ENCODE data around the gene BIRC5.

The BIRC5 gene

DNA sequence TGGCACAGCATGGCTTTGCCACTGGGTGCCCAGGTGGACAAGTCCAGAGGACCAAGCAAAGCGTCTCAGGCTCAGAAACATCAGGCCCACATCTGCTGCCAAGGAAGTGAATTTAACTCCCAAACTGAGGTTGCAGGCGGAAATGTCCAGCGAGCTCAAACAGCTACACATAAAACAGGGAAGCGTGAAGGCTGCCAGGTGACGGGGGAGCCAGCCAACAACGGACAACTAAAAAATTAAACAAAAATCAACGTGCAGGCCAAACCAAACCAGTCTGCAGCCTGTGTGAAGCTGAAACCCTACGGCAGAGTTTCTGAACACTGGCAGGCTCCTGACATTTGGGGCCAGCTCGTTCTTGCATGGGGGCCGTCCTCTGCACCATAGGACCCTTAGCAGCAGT lies 29.7 kb upstream of the BIRC5 start:
- no peak for DNase-seq

DNA sequence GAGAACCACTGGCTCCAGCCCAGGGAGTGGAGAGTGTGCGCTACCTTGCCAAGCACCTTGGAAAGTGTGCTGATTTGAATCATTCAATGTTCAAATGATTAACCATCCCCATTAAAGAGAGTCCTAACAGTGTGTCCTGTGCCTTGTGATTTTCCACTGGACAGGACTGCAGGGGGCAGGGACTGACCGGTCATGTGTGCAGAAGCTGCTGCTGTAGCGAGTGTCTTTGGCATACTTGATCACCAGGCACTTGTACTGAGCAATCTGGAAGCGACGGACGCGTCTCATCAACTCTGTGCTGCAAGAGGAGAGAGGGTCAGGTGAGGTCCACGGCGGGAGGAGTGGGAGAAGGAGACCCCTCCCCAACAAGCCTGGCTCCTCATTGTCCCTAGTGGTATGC lies 29.2 kb upstream of the BIRC5 start:
- DNase-seq, result no peak

DNA sequence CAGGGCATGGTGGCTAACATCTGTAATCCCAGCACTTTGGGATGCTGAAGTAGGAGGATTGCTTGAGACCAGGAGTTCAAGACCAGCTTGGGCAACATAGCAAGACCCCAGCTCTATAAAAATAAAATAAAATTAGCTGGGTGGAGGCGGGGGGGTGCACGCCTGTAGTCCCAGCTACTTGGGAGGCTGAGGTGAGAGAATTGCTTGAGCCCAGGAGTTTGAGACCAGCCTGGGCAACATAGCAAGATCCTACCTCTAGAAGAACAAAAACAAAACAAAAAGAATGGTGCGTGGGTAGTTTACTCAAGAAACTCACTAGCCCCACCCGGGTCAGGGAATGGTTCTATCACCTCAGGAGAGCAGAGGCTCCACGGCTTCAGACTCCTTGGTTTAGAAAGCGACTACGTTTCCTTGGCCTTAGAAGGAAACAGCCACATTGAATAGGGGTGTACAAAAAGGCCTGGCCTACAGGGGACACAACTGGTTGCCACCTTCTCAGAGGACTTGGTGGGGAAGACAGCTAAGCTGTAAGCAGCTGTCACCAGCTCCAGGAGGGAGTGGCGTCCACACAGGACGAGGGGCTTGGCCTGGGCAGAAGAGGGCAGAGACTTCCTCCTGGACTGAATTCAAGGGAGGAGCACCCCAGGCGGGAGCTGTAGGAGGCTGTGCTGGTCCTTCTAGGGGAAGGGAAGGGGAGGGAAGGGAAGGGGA lies 27.9 kb upstream of the BIRC5 start:
- no peak for DNase-seq

DNA sequence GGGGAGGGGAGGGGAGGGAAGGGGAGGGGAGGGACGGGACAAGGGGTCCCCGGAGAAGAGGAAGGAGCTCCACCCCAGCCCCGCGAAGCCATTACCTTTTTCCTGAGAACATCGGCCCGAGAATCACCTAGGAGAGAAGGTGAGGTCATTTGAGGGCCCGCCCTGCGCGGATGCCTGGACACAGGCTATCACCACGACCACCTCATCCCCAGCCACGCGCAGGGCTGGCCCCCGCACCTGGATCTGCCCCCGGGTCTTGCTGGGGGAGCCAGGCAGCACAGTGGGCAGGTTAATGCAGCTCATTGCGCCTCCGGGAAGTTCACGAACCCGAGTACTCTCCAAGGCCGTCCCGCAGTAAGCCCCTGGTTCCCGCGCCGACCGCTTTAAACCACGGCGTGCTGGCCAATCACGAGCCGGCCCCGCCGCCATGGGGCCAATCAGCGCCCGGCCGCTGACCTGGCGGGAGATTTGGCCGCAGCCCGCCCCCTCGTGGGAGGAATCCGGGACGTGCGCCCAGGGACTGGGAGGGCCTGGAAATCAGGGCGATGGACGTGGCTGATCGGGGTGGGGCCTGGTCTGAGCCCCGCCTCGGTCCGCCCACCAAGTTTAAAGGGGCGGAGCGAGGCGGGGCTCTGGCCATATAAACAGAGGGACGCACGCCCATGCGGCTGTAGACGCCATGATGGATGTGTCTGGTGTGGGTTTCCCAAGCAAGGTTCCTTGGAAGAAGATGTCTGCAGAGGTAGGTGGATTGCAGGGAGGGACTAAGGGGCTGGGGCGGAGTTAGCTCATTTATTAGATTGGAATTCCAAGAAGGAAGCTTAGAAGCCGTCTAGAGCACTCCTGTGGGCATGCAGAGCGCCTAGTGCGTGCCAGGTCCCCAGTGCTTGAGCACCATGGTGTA lies 27.1 kb upstream of the BIRC5 start, which contains the start of the genes AFMID and TK1:
TSS of gene AFMID (plus strand) at position 671 of the 904 bp plus-strand sequence. CDS start at position 680, 9 bp downstream.
TSS of gene TK1 (minus strand) at position 361 of the 904 bp plus-strand sequence. CDS start at position 303, 58 bp downstream.
- peak; percentile 70 for DNase-seq

DNA sequence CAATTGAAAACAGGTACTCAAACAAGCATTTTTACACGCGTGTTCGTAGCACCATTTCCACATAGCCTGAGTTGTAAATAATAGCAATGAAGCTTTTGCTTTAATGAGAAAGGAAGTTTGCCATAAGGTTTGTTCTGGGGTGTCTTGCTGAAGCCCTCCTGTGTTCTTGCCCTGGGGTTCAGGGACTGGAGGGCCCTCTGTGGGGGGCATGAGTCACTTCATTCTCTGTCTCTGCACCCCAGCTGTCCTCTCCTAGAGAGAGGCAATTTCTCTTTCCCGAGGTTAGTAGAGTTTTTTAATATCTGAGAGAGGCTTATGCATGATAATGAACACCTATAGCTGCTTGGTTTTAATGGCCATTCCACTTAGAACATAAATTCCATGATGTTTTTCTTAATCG lies 17.3 kb upstream of the BIRC5 start:
- DNase-seq, result no peak

DNA sequence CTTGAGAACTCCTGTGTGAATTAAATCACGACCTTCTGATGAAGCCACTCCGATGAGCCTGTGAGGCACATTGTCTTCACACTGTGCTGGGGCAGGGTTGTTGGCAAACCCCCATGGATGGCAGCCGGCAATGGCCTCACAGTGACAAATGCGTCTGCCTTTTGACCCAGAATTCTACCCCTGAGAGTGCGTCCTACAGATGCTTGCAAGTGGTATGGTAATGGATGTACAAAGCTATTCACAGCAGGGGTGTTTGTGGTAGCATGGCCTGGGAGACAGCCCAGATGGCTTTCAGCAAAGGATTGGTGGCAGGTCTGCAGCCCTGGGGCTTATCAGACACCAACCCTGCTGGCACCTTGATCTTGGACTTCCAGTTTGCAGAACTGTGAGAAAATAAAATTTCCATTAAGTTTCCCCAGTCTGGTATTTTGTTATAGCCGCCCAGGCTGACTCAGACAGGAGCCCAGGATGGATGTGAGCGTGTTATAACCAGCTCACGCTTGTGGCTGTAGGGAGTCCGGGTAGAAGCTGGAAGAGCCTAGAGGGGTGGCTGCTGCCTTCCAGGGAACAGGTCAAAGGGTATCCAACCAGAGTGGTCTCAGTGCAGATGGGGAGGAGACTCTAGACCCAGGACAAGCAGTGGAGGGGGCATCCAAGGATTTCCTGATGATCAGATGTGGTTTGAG lies 16.8 kb upstream of the BIRC5 start:
- DNase-seq, result no peak

DNA sequence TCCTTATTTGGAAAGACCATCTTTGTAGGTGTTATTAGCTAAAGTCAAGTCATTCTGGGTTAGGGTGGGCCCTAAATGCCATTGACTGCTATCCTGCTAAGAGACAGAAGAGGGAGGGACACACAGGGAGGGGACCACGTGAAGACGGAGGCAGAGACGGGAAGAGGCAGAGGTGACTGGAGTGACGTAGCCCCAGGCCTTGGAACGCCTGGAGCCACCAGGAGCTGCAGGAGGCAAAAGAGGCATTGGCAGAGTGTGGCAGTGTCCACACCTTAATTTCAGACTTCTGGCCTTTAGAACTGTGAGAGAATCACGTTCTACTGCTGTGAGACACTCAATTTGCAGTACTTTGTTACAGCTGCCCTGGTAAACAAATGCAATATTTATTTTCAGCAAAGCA lies 13.6 kb upstream of the BIRC5 start:
- no peak for DNase-seq

DNA sequence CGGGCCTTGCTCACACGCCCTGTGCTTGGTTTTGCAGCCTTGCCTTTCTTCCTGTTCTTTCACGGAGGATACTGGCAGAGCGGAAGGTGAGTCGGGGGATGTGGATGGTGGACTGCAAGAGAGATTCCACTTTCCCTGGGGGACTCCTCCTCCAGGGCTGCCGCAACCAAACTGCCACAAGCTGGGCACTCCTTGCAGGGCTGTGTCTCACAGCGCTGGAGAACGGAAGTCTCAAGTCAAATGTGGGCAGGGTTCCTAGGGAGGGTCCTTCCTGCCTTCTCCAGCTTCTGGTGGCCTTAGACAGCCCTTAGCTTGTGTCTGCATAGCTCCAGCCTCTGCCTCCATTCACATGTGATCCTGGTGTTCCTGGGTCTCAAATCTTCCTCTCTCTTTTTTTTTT lies 11.4 kb upstream of the BIRC5 start:
- DNase-seq, result no peak

DNA sequence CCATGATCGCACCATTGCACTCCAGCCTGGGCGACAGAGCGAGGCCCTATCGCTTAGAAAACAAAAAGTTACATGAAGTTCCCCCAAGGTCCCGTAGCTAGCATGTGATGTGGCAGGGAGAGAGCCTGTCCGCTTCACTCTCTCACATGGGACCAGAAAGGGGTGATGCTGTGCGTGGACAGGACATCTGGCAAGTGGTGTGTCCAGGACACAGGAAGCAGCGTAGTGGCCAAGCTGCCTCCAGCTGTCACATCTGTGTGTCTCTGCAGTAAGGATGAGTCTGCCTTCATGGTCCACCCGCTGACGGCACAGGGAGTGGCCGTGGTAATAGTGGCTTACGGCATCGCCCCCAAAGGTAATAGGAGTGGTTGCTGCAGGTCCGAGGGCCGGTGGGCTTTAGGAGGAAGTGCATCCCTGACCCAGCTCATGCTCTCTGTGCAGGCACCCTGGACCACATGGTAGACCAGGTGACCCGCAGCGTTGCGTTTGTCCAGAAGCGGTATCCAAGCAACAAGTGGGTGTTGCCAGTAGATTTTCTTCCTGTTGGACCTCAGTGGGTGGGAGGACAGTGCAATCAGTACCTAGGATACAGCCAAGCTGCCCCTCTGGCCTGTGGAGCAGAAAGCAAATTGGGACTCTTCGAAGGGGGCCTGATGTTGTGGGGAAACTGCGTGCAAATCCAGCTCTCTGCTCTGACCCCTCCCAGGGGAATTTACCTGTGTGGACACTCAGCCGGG lies 9.5 kb upstream of the BIRC5 start:
- DNase-seq, result no peak

DNA sequence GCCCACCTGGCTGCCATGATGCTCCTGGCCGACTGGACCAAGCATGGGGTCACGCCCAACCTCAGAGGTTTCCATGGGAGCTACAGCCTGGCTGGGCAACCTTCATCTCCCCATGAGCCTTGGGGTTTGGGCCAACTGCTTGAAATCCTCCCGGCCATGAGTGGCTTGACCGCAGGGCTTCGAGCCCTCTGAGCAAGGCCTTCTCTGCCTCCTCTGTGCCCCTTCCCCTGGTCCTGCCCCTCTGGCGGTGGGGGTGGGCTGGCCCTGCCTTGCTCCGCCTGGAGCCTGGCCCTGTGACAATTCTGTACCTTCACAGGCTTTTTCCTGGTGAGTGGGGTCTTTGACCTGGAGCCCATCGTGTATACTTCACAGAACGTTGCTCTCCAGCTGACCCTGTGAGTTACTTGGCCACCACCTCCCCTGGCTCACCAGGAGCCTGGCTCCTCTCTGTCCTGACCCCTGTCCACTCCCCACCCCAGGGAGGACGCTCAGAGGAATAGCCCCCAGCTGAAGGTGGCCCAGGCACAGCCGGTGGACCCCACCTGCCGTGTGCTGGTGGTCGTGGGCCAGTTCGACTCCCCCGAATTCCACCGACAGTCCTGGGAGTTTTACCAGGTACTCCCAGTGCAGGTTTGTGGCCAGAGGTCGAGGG lies 8.8 kb upstream of the BIRC5 start:
- DNase-seq, result no peak

DNA sequence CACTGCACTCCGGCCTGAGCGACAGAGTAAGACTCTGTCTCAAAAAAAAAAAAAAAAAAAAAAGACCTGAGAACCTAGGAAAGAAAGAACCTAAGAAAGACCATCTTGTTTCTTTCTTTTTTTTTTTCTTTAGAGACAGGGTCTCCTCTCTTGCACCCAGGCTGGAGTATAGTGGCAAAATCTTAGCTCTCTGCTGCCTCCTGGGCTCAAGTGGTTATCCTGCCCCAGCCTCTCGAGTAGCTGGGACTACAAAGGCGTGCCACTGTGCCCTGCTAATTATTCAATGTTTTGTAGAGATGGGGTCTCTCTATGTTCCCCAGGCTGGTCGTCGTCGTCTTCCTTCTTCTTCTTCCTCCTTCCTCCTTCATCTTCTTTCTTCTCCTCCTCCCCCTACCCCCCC lies 7.8 kb upstream of the BIRC5 start:
- no peak for DNase-seq

DNA sequence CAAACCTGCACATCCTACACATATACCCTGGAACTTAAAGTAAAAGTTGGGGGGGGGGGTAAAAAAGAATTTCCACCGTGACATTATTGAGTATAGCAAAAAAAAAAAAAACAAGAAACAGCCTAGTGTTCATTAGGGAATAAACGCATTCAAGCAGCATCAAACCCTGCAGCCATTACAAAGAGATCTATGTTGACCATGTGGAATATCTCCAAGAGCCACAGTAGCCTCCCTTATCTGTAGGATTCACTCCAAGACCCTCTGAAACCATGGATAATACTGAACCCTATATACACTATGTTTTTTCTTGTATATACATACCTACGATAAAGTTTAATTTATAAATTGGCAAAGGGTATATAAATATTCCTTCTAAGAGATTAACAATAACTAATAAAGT lies 5.6 kb upstream of the BIRC5 start:
- no peak for DNase-seq

DNA sequence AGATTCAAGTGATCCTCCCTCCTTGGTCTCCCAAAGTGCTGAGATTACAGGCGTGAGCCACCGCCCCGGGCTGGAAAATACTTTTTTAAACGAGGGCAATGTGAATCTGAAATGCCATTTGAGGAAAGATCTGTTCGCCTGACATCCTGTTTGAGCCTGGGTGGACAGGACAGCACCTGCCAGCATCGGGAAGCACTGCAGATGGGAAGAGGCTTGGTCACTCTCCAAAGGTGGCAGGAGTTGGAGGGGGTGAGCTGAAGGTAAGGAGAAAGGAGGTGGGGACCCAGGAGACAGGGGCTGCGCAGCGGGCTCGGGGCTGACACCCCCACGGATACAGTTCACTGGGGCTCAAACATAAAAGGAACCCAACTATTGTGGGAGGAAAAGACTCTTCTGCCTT lies 3.9 kb upstream of the BIRC5 start:
- no peak for DNase-seq

DNA sequence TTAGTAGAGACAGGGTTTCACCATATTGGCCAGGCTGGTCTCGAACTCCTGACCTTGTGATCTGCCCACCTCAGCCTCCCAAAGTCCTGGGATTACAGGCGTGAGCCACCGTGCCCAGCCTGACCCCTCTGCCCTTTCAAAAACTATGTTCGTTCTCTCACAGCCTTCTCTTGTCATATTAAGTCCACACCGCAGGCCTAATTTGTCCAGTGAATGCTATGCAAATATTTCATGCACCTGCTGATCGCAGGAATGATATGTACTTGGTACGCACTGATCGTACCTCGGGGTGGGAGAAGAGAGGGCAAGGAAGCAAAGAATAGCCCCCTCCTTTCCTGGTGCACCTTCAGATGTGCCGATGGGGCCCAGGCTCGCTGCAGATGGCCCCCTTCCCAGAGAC lies 3.0 kb upstream of the BIRC5 start:
- DNase-seq, result no peak

DNA sequence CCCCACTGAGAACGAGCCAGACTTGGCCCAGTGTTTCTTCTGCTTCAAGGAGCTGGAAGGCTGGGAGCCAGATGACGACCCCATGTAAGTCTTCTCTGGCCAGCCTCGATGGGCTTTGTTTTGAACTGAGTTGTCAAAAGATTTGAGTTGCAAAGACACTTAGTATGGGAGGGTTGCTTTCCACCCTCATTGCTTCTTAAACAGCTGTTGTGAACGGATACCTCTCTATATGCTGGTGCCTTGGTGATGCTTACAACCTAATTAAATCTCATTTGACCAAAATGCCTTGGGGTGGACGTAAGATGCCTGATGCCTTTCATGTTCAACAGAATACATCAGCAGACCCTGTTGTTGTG lies 631 bp downstream of the BIRC5 start:
- DNase-seq, result no peak

DNA sequence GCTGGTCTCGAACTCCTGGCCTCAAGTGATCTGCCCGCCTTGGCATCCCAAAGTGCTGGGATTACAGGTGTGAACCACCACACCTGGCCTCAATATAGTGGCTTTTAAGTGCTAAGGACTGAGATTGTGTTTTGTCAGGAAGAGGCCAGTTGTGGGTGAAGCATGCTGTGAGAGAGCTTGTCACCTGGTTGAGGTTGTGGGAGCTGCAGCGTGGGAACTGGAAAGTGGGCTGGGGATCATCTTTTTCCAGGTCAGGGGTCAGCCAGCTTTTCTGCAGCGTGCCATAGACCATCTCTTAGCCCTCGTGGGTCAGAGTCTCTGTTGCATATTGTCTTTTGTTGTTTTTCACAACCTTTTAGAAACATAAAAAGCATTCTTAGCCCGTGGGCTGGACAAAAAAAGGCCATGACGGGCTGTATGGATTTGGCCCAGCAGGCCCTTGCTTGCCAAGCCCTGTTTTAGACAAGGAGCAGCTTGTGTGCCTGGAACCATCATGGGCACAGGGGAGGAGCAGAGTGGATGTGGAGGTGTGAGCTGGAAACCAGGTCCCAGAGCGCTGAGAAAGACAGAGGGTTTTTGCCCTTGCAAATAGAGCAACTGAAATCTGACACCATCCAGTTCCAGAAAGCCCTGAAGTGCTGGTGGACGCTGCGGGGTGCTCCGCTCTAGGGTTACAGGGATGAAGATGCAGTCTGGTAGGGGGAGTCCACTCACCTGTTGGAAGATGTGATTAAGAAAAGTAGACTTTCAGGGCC lies 5.5 kb downstream of the BIRC5 start:
- DNase-seq, result no peak

DNA sequence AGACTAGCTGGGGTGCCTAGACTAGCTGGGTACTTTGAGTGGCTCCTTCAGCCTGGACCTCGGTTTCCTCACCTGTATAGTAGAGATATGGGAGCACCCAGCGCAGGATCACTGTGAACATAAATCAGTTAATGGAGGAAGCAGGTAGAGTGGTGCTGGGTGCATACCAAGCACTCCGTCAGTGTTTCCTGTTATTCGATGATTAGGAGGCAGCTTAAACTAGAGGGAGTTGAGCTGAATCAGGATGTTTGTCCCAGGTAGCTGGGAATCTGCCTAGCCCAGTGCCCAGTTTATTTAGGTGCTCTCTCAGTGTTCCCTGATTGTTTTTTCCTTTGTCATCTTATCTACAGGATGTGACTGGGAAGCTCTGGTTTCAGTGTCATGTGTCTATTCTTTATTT lies 9.0 kb downstream of the BIRC5 start:
- DNase-seq, result no peak

DNA sequence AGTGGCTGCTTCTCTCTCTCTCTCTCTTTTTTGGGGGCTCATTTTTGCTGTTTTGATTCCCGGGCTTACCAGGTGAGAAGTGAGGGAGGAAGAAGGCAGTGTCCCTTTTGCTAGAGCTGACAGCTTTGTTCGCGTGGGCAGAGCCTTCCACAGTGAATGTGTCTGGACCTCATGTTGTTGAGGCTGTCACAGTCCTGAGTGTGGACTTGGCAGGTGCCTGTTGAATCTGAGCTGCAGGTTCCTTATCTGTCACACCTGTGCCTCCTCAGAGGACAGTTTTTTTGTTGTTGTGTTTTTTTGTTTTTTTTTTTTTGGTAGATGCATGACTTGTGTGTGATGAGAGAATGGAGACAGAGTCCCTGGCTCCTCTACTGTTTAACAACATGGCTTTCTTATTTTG lies 9.7 kb downstream of the BIRC5 start:
- DNase-seq, result no peak

DNA sequence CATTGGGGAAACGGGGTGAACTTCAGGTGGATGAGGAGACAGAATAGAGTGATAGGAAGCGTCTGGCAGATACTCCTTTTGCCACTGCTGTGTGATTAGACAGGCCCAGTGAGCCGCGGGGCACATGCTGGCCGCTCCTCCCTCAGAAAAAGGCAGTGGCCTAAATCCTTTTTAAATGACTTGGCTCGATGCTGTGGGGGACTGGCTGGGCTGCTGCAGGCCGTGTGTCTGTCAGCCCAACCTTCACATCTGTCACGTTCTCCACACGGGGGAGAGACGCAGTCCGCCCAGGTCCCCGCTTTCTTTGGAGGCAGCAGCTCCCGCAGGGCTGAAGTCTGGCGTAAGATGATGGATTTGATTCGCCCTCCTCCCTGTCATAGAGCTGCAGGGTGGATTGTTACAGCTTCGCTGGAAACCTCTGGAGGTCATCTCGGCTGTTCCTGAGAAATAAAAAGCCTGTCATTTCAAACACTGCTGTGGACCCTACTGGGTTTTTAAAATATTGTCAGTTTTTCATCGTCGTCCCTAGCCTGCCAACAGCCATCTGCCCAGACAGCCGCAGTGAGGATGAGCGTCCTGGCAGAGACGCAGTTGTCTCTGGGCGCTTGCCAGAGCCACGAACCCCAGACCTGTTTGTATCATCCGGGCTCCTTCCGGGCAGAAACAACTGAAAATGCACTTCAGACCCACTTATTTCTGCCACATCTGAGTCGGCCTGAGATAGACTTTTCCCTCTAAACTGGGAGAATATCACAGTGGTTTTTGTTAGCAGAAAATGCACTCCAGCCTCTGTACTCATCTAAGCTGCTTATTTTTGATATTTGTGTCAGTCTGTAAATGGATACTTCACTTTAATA lies 10.4 kb downstream of the BIRC5 start:
- DNase-seq, result no peak

DNA sequence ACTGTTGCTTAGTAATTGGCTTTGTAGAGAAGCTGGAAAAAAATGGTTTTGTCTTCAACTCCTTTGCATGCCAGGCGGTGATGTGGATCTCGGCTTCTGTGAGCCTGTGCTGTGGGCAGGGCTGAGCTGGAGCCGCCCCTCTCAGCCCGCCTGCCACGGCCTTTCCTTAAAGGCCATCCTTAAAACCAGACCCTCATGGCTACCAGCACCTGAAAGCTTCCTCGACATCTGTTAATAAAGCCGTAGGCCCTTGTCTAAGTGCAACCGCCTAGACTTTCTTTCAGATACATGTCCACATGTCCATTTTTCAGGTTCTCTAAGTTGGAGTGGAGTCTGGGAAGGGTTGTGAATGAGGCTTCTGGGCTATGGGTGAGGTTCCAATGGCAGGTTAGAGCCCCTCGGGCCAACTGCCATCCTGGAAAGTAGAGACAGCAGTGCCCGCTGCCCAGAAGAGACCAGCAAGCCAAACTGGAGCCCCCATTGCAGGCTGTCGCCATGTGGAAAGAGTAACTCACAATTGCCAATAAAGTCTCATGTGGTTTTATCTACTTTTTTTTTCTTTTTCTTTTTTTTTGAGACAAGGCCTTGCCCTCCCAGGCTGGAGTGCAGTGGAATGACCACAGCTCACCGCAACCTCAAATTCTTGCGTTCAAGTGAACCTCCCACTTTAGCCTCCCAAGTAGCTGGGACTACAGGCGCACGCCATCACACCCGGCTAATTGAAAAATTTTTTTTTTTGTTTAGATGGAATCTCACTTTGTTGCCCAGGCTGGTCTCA lies 11.2 kb downstream of the BIRC5 start:
- DNase-seq, result no peak

Data from activated CD8-positive, alpha-beta memory T cell treated with anti-CD3 and anti-CD28 coated beads, Interleukin-2, amount 50 U/mL, for 4 hours (primary cell).